LNCaP clone FGC (cell line): ENCODE results near the gene ALDH1B1.

ENCODE experiments used
- DNase-seq: peaks from one replicate; pipeline ENCODE4 v3.0.0-alpha.2; 2011; ENCODE audit warnings: low read depth
- H3K4me3 ChIP-seq: 2 replicates; pipeline ENCODE4 v1.5.1; 2011; ENCODE audit warnings: mild to moderate bottlenecking, low read depth, low read length, control low read depth
- CTCF ChIP-seq: IDR thresholded peaks from 2 replicates; pipeline ENCODE4 v1.5.1; 2012; ENCODE audit warnings: mild to moderate bottlenecking; ENCODE audit not compliant: control insufficient read depth, insufficient read depth; ENCODE audit errors: extremely low read depth

Gene ALDH1B1

GRCh38 chr9:38347271-38347671 lies 45.2 kb upstream of the ALDH1B1 start:
- DNase-seq = no peak
- H3K4me3 ChIP-seq = no peak overlapping the region
- no peak for TF ChIP-seq CTCF

- TF ChIP-seq CTCF = no peak
These were observed 44.6 kb upstream of the ALDH1B1 start for GRCh38 chr9:38347946-38348345.

GRCh38 chr9:38350529-38350928 lies 42.0 kb upstream of the ALDH1B1 start:
- TF ChIP-seq CTCF = no peak
- H3K4me3 ChIP-seq = no peak overlapping the region
- no peak for DNase-seq

More at GRCh38 chr9:38347946-38348345, 44.6 kb upstream of the ALDH1B1 start:
- no peak overlapping the region for H3K4me3 ChIP-seq
- DNase-seq = no peak

- TF ChIP-seq CTCF = no peak
- H3K4me3 ChIP-seq = no peak overlapping the region
- no peak for DNase-seq
These were observed 39.8 kb upstream of the ALDH1B1 start for GRCh38 chr9:38352530-38353328.

GRCh38 chr9:38355115-38355514 lies 37.4 kb upstream of the ALDH1B1 start:
- H3K4me3 ChIP-seq = no peak overlapping the region
- TF ChIP-seq CTCF = no peak

GRCh38 chr9:38355517-38356120 lies 36.9 kb upstream of the ALDH1B1 start:
- H3K4me3 ChIP-seq = no peak overlapping the region
- DNase-seq = no peak
- TF ChIP-seq CTCF = no peak

More at GRCh38 chr9:38355115-38355514, 37.4 kb upstream of the ALDH1B1 start:
- DNase-seq = no peak
